Glomerular visceral epithelial cell (primary cell): ENCODE results near the gene CTNND2.

Experiments
- DNase-seq: peaks from one replicate; pipeline ENCODE4 v3.0.0-alpha.2; 2016; ENCODE audit errors: extremely low spot score

The CTNND2 gene

GRCh38 chr5:11177999-11178711 lies 726.1 kb downstream of the CTNND2 start:
- DNase-seq: no peak

- no peak for DNase-seq
Measured at GRCh38 chr5:11174591-11174990, 729.7 kb downstream of the CTNND2 start.

- no peak for DNase-seq
Measured at GRCh38 chr5:11172484-11172883, 731.8 kb downstream of the CTNND2 start.

- no peak for DNase-seq
Measured at GRCh38 chr5:11171236-11171635, 733.0 kb downstream of the CTNND2 start.

GRCh38 chr5:11166923-11167322 lies 737.3 kb downstream of the CTNND2 start:
- no peak for DNase-seq

GRCh38 chr5:11164531-11165294 lies 739.5 kb downstream of the CTNND2 start:
- no peak for DNase-seq

- DNase-seq: no peak
Measured at GRCh38 chr5:11157132-11157531, 747.1 kb downstream of the CTNND2 start.

GRCh38 chr5:11153670-11154382 lies 750.4 kb downstream of the CTNND2 start:
- no peak for DNase-seq

- no peak for DNase-seq
Measured at GRCh38 chr5:11152368-11152767, 751.9 kb downstream of the CTNND2 start.

- no peak for DNase-seq
Measured at GRCh38 chr5:11150976-11151375, 753.3 kb downstream of the CTNND2 start.

- DNase-seq: no peak
Measured at GRCh38 chr5:11148810-11149539, 755.3 kb downstream of the CTNND2 start.

GRCh38 chr5:11146171-11146570 lies 758.1 kb downstream of the CTNND2 start:
- no peak for DNase-seq

- no peak for DNase-seq
Measured at GRCh38 chr5:11143456-11144267, 760.6 kb downstream of the CTNND2 start.

- DNase-seq: no peak
Measured at GRCh38 chr5:11139217-11139865, 764.9 kb downstream of the CTNND2 start.

- no peak for DNase-seq
Measured at GRCh38 chr5:11130131-11130530, 774.1 kb downstream of the CTNND2 start.

- no peak for DNase-seq
Measured at GRCh38 chr5:11128021-11128420, 776.2 kb downstream of the CTNND2 start.

GRCh38 chr5:11126844-11127243 lies 777.4 kb downstream of the CTNND2 start:
- DNase-seq: no peak

GRCh38 chr5:11121885-11122284 lies 782.4 kb downstream of the CTNND2 start:
- no peak for DNase-seq

GRCh38 chr5:11110128-11110527 lies 794.1 kb downstream of the CTNND2 start:
- peak; percentile 21 for DNase-seq

GRCh38 chr5:11105696-11106095 lies 798.5 kb downstream of the CTNND2 start:
- no peak for DNase-seq
